OCI-LY1 (cell line): ENCODE data around the gene CTDSP1.

Experiments used
- H2AFZ ChIP-seq: fragments of 200-600 bp; sonication (generic), shearing (Covaris generic); 2 replicates; pipeline ENCODE4 v1.6.0; 2014; ENCODE audit warnings: antibody characterized with exemption, mild to moderate bottlenecking, low read length
- H3F3A ChIP-seq: fragments of 200-600 bp; sonication (generic), shearing (Covaris generic); 2 replicates; pipeline ENCODE4 v1.6.0; 2014; ENCODE audit warnings: mild to moderate bottlenecking, antibody characterized with exemption, low read length, moderate library complexity; ENCODE audit not compliant: insufficient read depth
- H3K27ac ChIP-seq: fragments of 200-600 bp; sonication (generic); 2 replicates; pipeline ENCODE4 v1.5.1; 2014; ENCODE audit warnings: low read length, mixed run types, mild to moderate bottlenecking, low read depth; ENCODE audit not compliant: poor library complexity, severe bottlenecking
- H3K27me3 ChIP-seq: fragments of 200-600 bp; sonication (generic); 2 replicates; pipeline ENCODE4 v1.6.0; 2014; ENCODE audit warnings: antibody characterized with exemption, mild to moderate bottlenecking, low read length, moderate library complexity; ENCODE audit not compliant: insufficient read depth
- H3K36me3 ChIP-seq: fragments of 200-600 bp; sonication (generic); 2 replicates; pipeline ENCODE4 v1.6.1; 2014; ENCODE audit warnings: mild to moderate bottlenecking, antibody characterized with exemption, low read length, moderate library complexity, mixed read lengths; ENCODE audit not compliant: insufficient read depth
- H3K4me1 ChIP-seq: fragments of 200-600 bp; sonication (generic); 2 replicates; pipeline ENCODE4 v1.5.1; 2014; ENCODE audit warnings: mild to moderate bottlenecking, low read length, moderate library complexity; ENCODE audit not compliant: insufficient read depth, severe bottlenecking
- H3K4me2 ChIP-seq: fragments of 200-600 bp; sonication (generic), shearing (Covaris generic); 2 replicates; pipeline ENCODE4 v1.6.1; 2014; ENCODE audit warnings: low read length
- H3K4me3 ChIP-seq: fragments of 200-600 bp; sonication (generic); 2 replicates; pipeline ENCODE4 v1.5.1; 2014; ENCODE audit warnings: low read length, low read depth, mild to moderate bottlenecking, mixed read lengths; ENCODE audit not compliant: poor library complexity, severe bottlenecking
- H3K79me2 ChIP-seq: fragments of 200-600 bp; shearing (Covaris generic); 2 replicates; pipeline ENCODE4 v1.6.1; 2016; ENCODE audit warnings: mixed run types, low read length, mixed read lengths; ENCODE audit not compliant: insufficient read depth
- H3K9ac ChIP-seq: fragments of 200-600 bp; sonication (generic), shearing (Covaris generic); 2 replicates; pipeline ENCODE4 v1.6.1; 2014; ENCODE audit warnings: mild to moderate bottlenecking, low read length, mixed read lengths
- H3K9me2 ChIP-seq: fragments of 200-600 bp; sonication (generic), shearing (Covaris generic); 2 replicates; pipeline ENCODE4 v1.6.1; 2014; ENCODE audit warnings: low read depth, mild to moderate bottlenecking, low read length, mixed read lengths
- H3K9me3 ChIP-seq: fragments of 200-600 bp; shearing (Covaris generic); 2 replicates; pipeline ENCODE4 v1.6.1; 2014; ENCODE audit warnings: low read length, mixed read lengths
- H4K20me1 ChIP-seq: fragments of 200-600 bp; sonication (generic), shearing (Covaris generic); 2 replicates; pipeline ENCODE4 v1.6.0; 2016; ENCODE audit warnings: mild to moderate bottlenecking, low read length; ENCODE audit not compliant: insufficient read depth
- CTCF ChIP-seq: fragments of 200-600 bp; sonication (generic), shearing (Covaris generic); IDR thresholded peaks from 2 replicates; pipeline ENCODE4 v1.5.1; 2017; ENCODE audit warnings: mild to moderate bottlenecking, antibody characterized with exemption, low read length, moderate library complexity, mixed read lengths
- EZH2 ChIP-seq: fragments of 200-600 bp; sonication (generic), shearing (Covaris generic); IDR thresholded peaks from 2 replicates; pipeline ENCODE4 v1.8.0; 2017; ENCODE audit warnings: borderline replicate concordance, mixed run types, mild to moderate bottlenecking, antibody characterized with exemption, low read length, moderate library complexity, mixed read lengths

The CTDSP1 gene

DNA sequence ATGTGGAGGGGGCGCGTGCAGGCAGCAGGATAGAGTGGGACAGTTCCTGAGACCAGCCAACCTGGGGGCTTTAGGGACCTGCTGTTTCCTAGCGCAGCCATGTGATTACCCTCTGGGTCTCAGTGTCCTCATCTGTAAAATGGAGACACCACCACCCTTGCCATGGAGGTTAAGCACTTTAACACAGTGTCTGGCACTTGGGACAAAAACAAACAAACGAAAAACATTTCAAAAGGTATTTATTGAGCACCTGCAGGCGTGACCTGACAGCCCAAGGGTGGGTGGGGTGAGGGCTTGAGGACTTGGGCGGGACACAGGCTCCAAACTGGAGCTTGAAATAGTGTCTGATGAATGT is 4.6 kb upstream of the CTDSP1 start:
- H3K4me3 ChIP-seq = no peak overlapping the region
- H4K20me1 ChIP-seq = no peaks in the 10 kb centered on the region
- H3K27me3 ChIP-seq = no peaks in the 10 kb centered on the region; the same call in 1 of the 2 replicates
- no peaks in the 10 kb centered on the region for H3K9me2 ChIP-seq
- H3K9ac ChIP-seq = no peak overlapping the region
- no peak overlapping the region for H3K27ac ChIP-seq
- no peaks in the 10 kb centered on the region for H3K36me3 ChIP-seq
- no peak overlapping the region for H2AFZ ChIP-seq
- no peak overlapping the region for H3K4me2 ChIP-seq
- no peaks in the 10 kb centered on the region for H3K79me2 ChIP-seq
- TF ChIP-seq EZH2 (no peak), CTCF (no peak)
- peaks cover 34% of the 10 kb centered on the region for H3K4me1 ChIP-seq
- no peaks in the 10 kb centered on the region; the same call in 1 of the 2 replicates for H3F3A ChIP-seq
- H3K9me3 ChIP-seq = no peaks in the 10 kb centered on the region

GRCh38 chr2:218395456-218395825 is 4.2 kb upstream of the CTDSP1 start:
- Histone ChIP-seq H3K79me2 (no peaks in the 10 kb centered on the region), H3K36me3 (no peaks in the 10 kb centered on the region), H3K27me3 (no peaks in the 10 kb centered on the region; the same call in 1 of the 2 replicates), H3F3A (no peaks in the 10 kb centered on the region; the same call in 1 of the 2 replicates), H3K27ac (peak overlapping the region; percentile 94), H3K4me3 (peak overlapping the region; percentile 71), H3K9ac (peak overlapping the region; percentile 84), H4K20me1 (no peaks in the 10 kb centered on the region), H2AFZ (peak overlapping the region; percentile 17; the same call in 1 of the 2 replicates), H3K9me2 (no peaks in the 10 kb centered on the region), H3K4me2 (peak overlapping the region; percentile 77), H3K9me3 (no peaks in the 10 kb centered on the region), H3K4me1 (peaks cover 34% of the 10 kb centered on the region)
- no peak for TF ChIP-seq CTCF
- no peak for TF ChIP-seq EZH2

GRCh38 chr2:218395826-218396687 is 3.6 kb upstream of the CTDSP1 start:
- peak overlapping the region; percentile 84 for H3K9ac ChIP-seq
- H4K20me1 ChIP-seq = no peaks in the 10 kb centered on the region
- H3K27me3 ChIP-seq = no peaks in the 10 kb centered on the region; the same call in 1 of the 2 replicates
- H3K36me3 ChIP-seq = no peaks in the 10 kb centered on the region
- H2AFZ ChIP-seq = peak overlapping the region; percentile 67; the same call in 1 of the 2 replicates
- H3K4me1 ChIP-seq = peaks cover 36% of the 10 kb centered on the region
- no peaks in the 10 kb centered on the region for H3K79me2 ChIP-seq
- H3F3A ChIP-seq = no peaks in the 10 kb centered on the region; the same call in 1 of the 2 replicates
- H3K4me3 ChIP-seq = peak overlapping the region; percentile 71
- no peaks in the 10 kb centered on the region for H3K9me2 ChIP-seq
- H3K9me3 ChIP-seq = no peaks in the 10 kb centered on the region
- TF ChIP-seq EZH2 (no peak), CTCF (peak; percentile 86)
- H3K27ac ChIP-seq = peak overlapping the region; percentile 94
- H3K4me2 ChIP-seq = peak overlapping the region; percentile 77
